MM.1S (cell line): ENCODE measurements around the gene PRRT1.

Source experiments
- DNase-seq: peaks from one replicate; pipeline ENCODE4 v3.0.0-alpha.2; 2015
- H2AFZ ChIP-seq: fragments of 300-600 bp; sonication (generic); 2 replicates; pipeline ENCODE4 v1.6.0; 2016; ENCODE audit warnings: antibody characterized with exemption, low read length
- H3F3A ChIP-seq: fragments of 300-600 bp; sonication (generic); 2 replicates; pipeline ENCODE4 v1.6.1; 2016; ENCODE audit warnings: mild to moderate bottlenecking, antibody characterized with exemption, low read length, moderate library complexity, mixed read lengths; ENCODE audit not compliant: insufficient read depth
- H3K27ac ChIP-seq: fragments of 300-600 bp; sonication (generic); 2 replicates; pipeline ENCODE4 v1.5.1; 2016; ENCODE audit warnings: mild to moderate bottlenecking, low read length
- H3K27me3 ChIP-seq: fragments of 300-600 bp; sonication (generic); replicated peaks from 2 replicates; pipeline ENCODE4 v1.6.0; 2016; ENCODE audit warnings: low read length; ENCODE audit not compliant: insufficient read depth
- H3K36me3 ChIP-seq: fragments of 300-600 bp; sonication (generic); replicated peaks from 2 replicates; pipeline ENCODE4 v1.6.1; 2016; ENCODE audit warnings: mild to moderate bottlenecking, low read length, mixed read lengths; ENCODE audit not compliant: insufficient read depth
- H3K4me1 ChIP-seq: fragments of 300-600 bp; sonication (generic); 2 replicates; pipeline ENCODE4 v1.6.1; 2016; ENCODE audit warnings: low read length, mixed read lengths
- H3K4me2 ChIP-seq: fragments of 300-600 bp; sonication (generic); 2 replicates; pipeline ENCODE4 v1.6.0; 2016; ENCODE audit warnings: low read depth, low read length
- H3K4me3 ChIP-seq: fragments of 300-600 bp; sonication (generic); 2 replicates; pipeline ENCODE4 v1.5.1; 2016; ENCODE audit warnings: low read length, mixed read lengths
- H3K79me2 ChIP-seq: fragments of 300-600 bp; sonication (generic); 2 replicates; pipeline ENCODE4 v1.6.1; 2016; ENCODE audit warnings: mixed run types, low read length, mixed read lengths
- H3K9ac ChIP-seq: fragments of 300-600 bp; sonication (generic); 2 replicates; pipeline ENCODE4 v1.6.1; 2016; ENCODE audit warnings: low read length, mixed read lengths
- H3K9me2 ChIP-seq: fragments of 300-600 bp; sonication (generic); replicated peaks from 2 replicates; pipeline ENCODE4 v1.6.1; 2016; ENCODE audit warnings: mild to moderate bottlenecking, low read length, mixed read lengths; ENCODE audit not compliant: insufficient read depth
- H3K9me3 ChIP-seq: fragments of 300-600 bp; sonication (generic); replicated peaks from 2 replicates; pipeline ENCODE4 v1.6.1; 2016; ENCODE audit warnings: mild to moderate bottlenecking, low read length, mixed read lengths; ENCODE audit not compliant: insufficient read depth
- H4K20me1 ChIP-seq: fragments of 300-600 bp; sonication (generic); 2 replicates; pipeline ENCODE4 v1.6.1; 2016; ENCODE audit warnings: mild to moderate bottlenecking, low read length, moderate library complexity, mixed read lengths; ENCODE audit not compliant: insufficient read depth
- CTCF ChIP-seq: fragments of 300-600 bp; sonication (generic); IDR thresholded peaks from 2 replicates; pipeline ENCODE4 v1.5.1; 2016; ENCODE audit warnings: antibody characterized with exemption, low read length, mixed read lengths
- EZH2 ChIP-seq: fragments of 300-600 bp; sonication (generic); optimal IDR thresholded peaks from 2 replicates; pipeline ENCODE3; 2017; ENCODE audit warnings: low read depth, mild to moderate bottlenecking, antibody characterized with exemption, low read length, mixed read lengths
- EZH2phosphoT487 ChIP-seq: fragments of 300-600 bp; sonication (generic); IDR thresholded peaks from 2 replicates; pipeline ENCODE4 v1.6.1; 2018; ENCODE audit warnings: antibody characterized with exemption, low read length

PRRT1 gene

GRCh38 chr6:32151863-32152768, at the start of gene PRRT1:
TSS of gene PRRT1 (minus strand) at chr6:32151939. CDS start at chr6:32151827, 112 bp downstream.
- no peak for TF ChIP-seq CTCF
- TF ChIP-seq EZH2, result no peak
- TF ChIP-seq EZH2phosphoT487, result no peak
- Histone ChIP-seq H3K9me3 (no peaks in the 10 kb centered on the region), H3K79me2 (no peaks in the 10 kb centered on the region), H3K4me1 (0 out of 2 replicates have a peak, but pooled peaks cover 4% of the 10 kb centered on the region), H3K4me2 (no peak within 1 kb of the TSS), H3K4me3 (no peak within 1 kb of the TSS), H3K36me3 (no peaks in the 10 kb centered on the region), H3K9ac (no peak within 1 kb of the TSS), H2AFZ (no peak within 1 kb of the TSS), H4K20me1 (no peaks in the 10 kb centered on the region), H3K27ac (no peak within 1 kb of the TSS), H3K27me3 (peaks cover 68% of the 10 kb centered on the region), H3F3A (no peaks in the 10 kb centered on the region), H3K9me2 (no peaks in the 10 kb centered on the region)
- DNase-seq, result no peak

- Histone ChIP-seq H3K27ac (no peak overlapping the region), H3K9me2 (no peaks in the 10 kb centered on the region), H3K9ac (no peak overlapping the region)
These were observed 49.2 kb upstream of the PRRT1 start for GRCh38 chr6:32200711-32201475.

GRCh38 chr6:32198866-32199265, 47.1 kb upstream of the PRRT1 start:
- Histone ChIP-seq H3K9me3 (no peaks in the 10 kb centered on the region), H3F3A (peaks cover 10% of the 10 kb centered on the region; the same call in 1 of the 2 replicates), H3K27ac (no peak overlapping the region), H3K4me1 (peaks cover 9% of the 10 kb centered on the region), H3K79me2 (no peaks in the 10 kb centered on the region), H3K36me3 (no peaks in the 10 kb centered on the region), H4K20me1 (no peaks in the 10 kb centered on the region), H3K4me3 (no peak overlapping the region), H3K27me3 (peaks cover 24% of the 10 kb centered on the region), H3K9ac (no peak overlapping the region), H3K4me2 (no peak overlapping the region), H2AFZ (no peak overlapping the region), H3K9me2 (no peaks in the 10 kb centered on the region)
- no peak for DNase-seq
- TF ChIP-seq EZH2 (no peak), CTCF (no peak), EZH2phosphoT487 (no peak)

More at GRCh38 chr6:32200711-32201475, 49.2 kb upstream of the PRRT1 start:
- H3F3A ChIP-seq, result no peaks in the 10 kb centered on the region
- H3K36me3 ChIP-seq, result no peaks in the 10 kb centered on the region
- TF ChIP-seq EZH2phosphoT487 (no peak), EZH2 (no peak), CTCF (no peak)
- no peaks in the 10 kb centered on the region for H3K79me2 ChIP-seq
- no peak for DNase-seq
- H3K4me2 ChIP-seq, result no peak overlapping the region
- H3K4me3 ChIP-seq, result no peak overlapping the region
- H4K20me1 ChIP-seq, result no peaks in the 10 kb centered on the region
- no peaks in the 10 kb centered on the region for H3K4me1 ChIP-seq
- H3K27me3 ChIP-seq, result peaks cover 28% of the 10 kb centered on the region
- H2AFZ ChIP-seq, result no peak overlapping the region
- no peaks in the 10 kb centered on the region for H3K9me3 ChIP-seq
